A673 (cell line): ENCODE measurements around the gene TMEM171.

Experiments used
- EZH2 ChIP-seq: fragments of 200-600 bp; sonication (generic); IDR thresholded peaks from 2 replicates; pipeline ENCODE4 v1.6.1; 2017; ENCODE audit warnings: borderline replicate concordance, low read depth, mild to moderate bottlenecking, mixed read lengths, antibody characterized with exemption, low read length; ENCODE audit not compliant: poor library complexity, severe bottlenecking
- TF ChIP-seq, protein P1 (sequence below): fragments of 300-800, 200-600 bp; sonication (generic); conservative IDR thresholded peaks from 2 replicates; pipeline ENCODE4 v1.5.1; 2017; ENCODE audit warnings: low read depth, mild to moderate bottlenecking, antibody characterized with exemption, low read length, moderate library complexity, mixed read lengths

DNA sequence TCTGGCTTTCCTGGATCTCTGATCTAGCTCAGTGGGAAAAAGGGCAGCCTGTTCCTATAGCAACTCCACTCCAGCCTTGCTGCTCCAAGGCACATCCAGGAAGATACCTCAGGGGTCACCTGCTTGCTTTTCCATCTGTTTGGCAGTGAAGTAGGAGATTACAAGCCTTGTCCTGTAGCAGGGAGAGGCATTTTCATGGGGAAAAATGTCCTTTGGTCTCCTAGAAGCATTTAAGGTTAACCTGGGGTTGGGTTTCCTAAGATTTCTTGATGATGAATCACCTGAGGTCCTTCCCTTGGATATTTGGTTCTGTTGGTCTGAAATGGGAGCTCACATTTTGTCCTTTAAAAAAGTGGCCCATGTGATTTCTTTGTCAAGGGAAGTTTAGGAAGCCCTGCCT lies 51.1 kb downstream of the TMEM171 start:
- TF ChIP-seq, protein P1, sequence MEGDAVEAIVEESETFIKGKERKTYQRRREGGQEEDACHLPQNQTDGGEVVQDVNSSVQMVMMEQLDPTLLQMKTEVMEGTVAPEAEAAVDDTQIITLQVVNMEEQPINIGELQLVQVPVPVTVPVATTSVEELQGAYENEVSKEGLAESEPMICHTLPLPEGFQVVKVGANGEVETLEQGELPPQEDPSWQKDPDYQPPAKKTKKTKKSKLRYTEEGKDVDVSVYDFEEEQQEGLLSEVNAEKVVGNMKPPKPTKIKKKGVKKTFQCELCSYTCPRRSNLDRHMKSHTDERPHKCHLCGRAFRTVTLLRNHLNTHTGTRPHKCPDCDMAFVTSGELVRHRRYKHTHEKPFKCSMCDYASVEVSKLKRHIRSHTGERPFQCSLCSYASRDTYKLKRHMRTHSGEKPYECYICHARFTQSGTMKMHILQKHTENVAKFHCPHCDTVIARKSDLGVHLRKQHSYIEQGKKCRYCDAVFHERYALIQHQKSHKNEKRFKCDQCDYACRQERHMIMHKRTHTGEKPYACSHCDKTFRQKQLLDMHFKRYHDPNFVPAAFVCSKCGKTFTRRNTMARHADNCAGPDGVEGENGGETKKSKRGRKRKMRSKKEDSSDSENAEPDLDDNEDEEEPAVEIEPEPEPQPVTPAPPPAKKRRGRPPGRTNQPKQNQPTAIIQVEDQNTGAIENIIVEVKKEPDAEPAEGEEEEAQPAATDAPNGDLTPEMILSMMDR: no peak
- TF ChIP-seq EZH2: no peak
